Stimulated activated CD8-positive, alpha-beta memory T cell treated with anti-CD3 and anti-CD28 coated beads, Interleukin-7, amount 100 ng/mL, for 4 hours (primary cell): Measurements from ENCODE around the gene LSM5.

Experiments used
- DNase-seq, 2 donors: peaks; one replicate each; pipeline ENCODE4 v3.0.0-alpha.2; 2020; ENCODE audit warnings: low read depth in 2 of 2

Gene LSM5

GRCh38 chr7:32462451-32462850, 27.7 kb downstream of the LSM5 start:
- no peak for DNase-seq

- DNase-seq = no peak
Observed at GRCh38 chr7:32461484-32461883, 28.7 kb downstream of the LSM5 start.

- no peak for DNase-seq
Observed at GRCh38 chr7:32459788-32460187, 30.4 kb downstream of the LSM5 start.

GRCh38 chr7:32458025-32458424, 32.2 kb downstream of the LSM5 start:
- no peak for DNase-seq

GRCh38 chr7:32453341-32454011, 36.7 kb downstream of the LSM5 start:
- no peak for DNase-seq

GRCh38 chr7:32447218-32447617, 43.0 kb downstream of the LSM5 start:
- DNase-seq = no peak

GRCh38 chr7:32436146-32436928, 53.8 kb downstream of the LSM5 start:
- DNase-seq = no peak
